ENCODE measurements around the gene TMEM119. TPM values are rescaled to one million over a fixed set of nuclear protein-coding genes. Genes with fewer than 3 reads are reported as not detected.

Gene TMEM119
- total and polyA plus RNA-seq, 2 of the 4 experiments (the other 2 are of a cell fraction), result 8.1 to 9.2 TPM

- Histone ChIP-seq H3K23ac (ENCODE audit: low read depth, low read length) (no peak overlapping the region), H3K56ac (ENCODE audit: extremely low read depth, insufficient read depth, low read length) (no peak overlapping the region), H2BK15ac (ENCODE audit: low read depth, low read length) (no peak overlapping the region), H3K9me3 (ENCODE audit: control insufficient read depth, insufficient read depth, low read length) (no peaks in the 10 kb centered on the region), H4K91ac (ENCODE audit: insufficient read depth, low read depth, low read length) (no peak overlapping the region), H3K4ac (ENCODE audit: low read depth, low read length) (no peak overlapping the region), H3K4me2 (ENCODE audit: low read depth, low read length) (no peak overlapping the region), H2AK5ac (ENCODE audit: low read depth, low read length) (no peak overlapping the region), H3K79me1 (ENCODE audit: low read depth in 1 of 2, low read length in 2 of 2) (no peaks in the 10 kb centered on the region), H2BK20ac (ENCODE audit: low read depth, low read length) (no peak overlapping the region), H3K27me3 (ENCODE audit: control insufficient read depth, insufficient read depth, low read length) (peaks cover 2% of the 10 kb centered on the region), H3K9ac (ENCODE audit: low read depth, low read length) (no peak overlapping the region), H2AK9ac (replicated peaks; ENCODE audit: low read depth, low read length, poor library complexity) (no peak overlapping the region), H3K14ac (replicated peaks; ENCODE audit: low read depth, low read length) (no peak overlapping the region), H2AFZ (replicated peaks; ENCODE audit: low read length, poor library complexity) (no peak overlapping the region), H3K9me1 (ENCODE audit: insufficient read depth, low read length) (no peaks in the 10 kb centered on the region; the same call in 1 of the 2 replicates), H2BK5ac (ENCODE audit: low read depth, low read length, poor library complexity, severe bottlenecking) (no peak overlapping the region), H3K4me1 (ENCODE audit: control insufficient read depth, insufficient read depth, low read length) (peaks cover 11% of the 10 kb centered on the region; the same call in 1 of the 2 replicates), H3K27ac (ENCODE audit: insufficient read depth, low read length) (no peak overlapping the region), H4K8ac (ENCODE audit: low read depth in 2 of 2, low read length in 2 of 2) (no peak overlapping the region), H4K5ac (ENCODE audit: low read depth, low read length) (no peak overlapping the region), H3K36me3 (ENCODE audit: control insufficient read depth, insufficient read depth, low read length) (no peaks in the 10 kb centered on the region), H4K20me1 (ENCODE audit: insufficient read depth, low read length) (no peaks in the 10 kb centered on the region), H3K18ac (ENCODE audit: low read depth, low read length) (no peak overlapping the region), H3K4me3 (ENCODE audit: insufficient read depth, low read depth, low read length) (no peak overlapping the region), H2BK120ac (ENCODE audit: low read depth, low read length) (no peak overlapping the region)
- 50% methylated on average over 1 of the region's 3 CpGs; no CpG with 5 or more reads in 1 of the 2 experiments for whole genome bisulfite sequencing, 2 experiments (ENCODE audit: extremely low coverage in 2 of 2, insufficient read length in 1 of 2)
- in situ Hi-C loops (cut with MboI; ENCODE audit: low sequenced_read_pairs) (no loop called here), intact Hi-C loops (cut with micrococcal nuclease) (no loop called here), dilution Hi-C loops (cut with HindIII; ENCODE audit: low sequenced_read_pairs, unreplicated experiment) (no loop called here)
- no TSS peak for BruUV-seq (replicated peaks)
- ATAC-seq (ENCODE audit: low read depth) (no peak), DNase-seq (no peak)
- CTCF ChIA-PET, result no interaction called here
- POLR2A ChIA-PET (ENCODE audit: unreplicated experiment), result no interaction called here
- no peak for TF ChIP-seq MAZ (IDR thresholded peaks at IDR 0.05; ENCODE audit: borderline replicate concordance, low read depth, low read length)
- TF ChIP-seq BHLHE40 (IDR thresholded peaks at IDR 0.05; ENCODE audit: low read depth, low read length), result no peak
- TF ChIP-seq FOS (IDR thresholded peaks at IDR 0.05; ENCODE audit: low read depth, low read length), result no peak
- no peak for TF ChIP-seq POLR2A (IDR thresholded peaks at IDR 0.05; ENCODE audit: low read depth, low read length)
- TF ChIP-seq RAD21 (IDR thresholded peaks at IDR 0.05; ENCODE audit: low read length), result no peak
- TF ChIP-seq CTCF (conservative IDR thresholded peaks at IDR 0.05; ENCODE audit: low read depth, low read length), result no peak
- TF ChIP-seq CEBPB (IDR thresholded peaks at IDR 0.05; ENCODE audit: low read depth, low read length), result no peak
- no peak for TF ChIP-seq ELK1 (IDR thresholded peaks at IDR 0.05; ENCODE audit: borderline replicate concordance, low read depth, low read length)
- no peak for TF ChIP-seq USF2 (IDR thresholded peaks at IDR 0.05; ENCODE audit: low read depth, low read length)
- TF ChIP-seq RFX5 (IDR thresholded peaks at IDR 0.05; ENCODE audit: low read depth, low read length), result no peak
- no peak for TF ChIP-seq NFE2L2 (IDR thresholded peaks at IDR 0.05; ENCODE audit: low read depth, low read length)
- no peak for TF ChIP-seq SMC3 (IDR thresholded peaks at IDR 0.05; ENCODE audit: low read depth, low read length)
- TF ChIP-seq CHD1 (IDR thresholded peaks at IDR 0.05; ENCODE audit: low read depth, low read length), result no peak
- TF ChIP-seq MAFK (IDR thresholded peaks at IDR 0.05; ENCODE audit: low read depth, low read length), result no peak
- no peak for TF ChIP-seq RCOR1 (IDR thresholded peaks at IDR 0.05; ENCODE audit: insufficient replicate concordance, low read length)
- no peak for TF ChIP-seq MXI1 (IDR thresholded peaks at IDR 0.05; ENCODE audit: borderline replicate concordance, low read depth, low read length)
Measured at GRCh38 chr12:108584456-108585065, 13.3 kb downstream of the TMEM119 start.

Data from IMR-90 (cell line).